GM12878 (cell line): ENCODE data around the gene PRKAG2. TPM values are rescaled to one million over a fixed set of nuclear protein-coding genes. Genes with fewer than 3 reads are reported as not detected.

Source experiments
- ATAC-seq: fragments of 200-7000 bp; cut with Tn5 transposase; 3 replicates; pipeline ENCODE4 v1.9.1; 2020; ENCODE audit warnings: mild to moderate bottlenecking, moderate library complexity
- BruUV-seq: library from RNA; stranded (reverse); fragments of 400-500 nt; replicated peaks from 2 replicates; lab custom pipeline; 2021; lab: Mats Ljungman, UMichigan
- CTCF ChIA-PET: fragments of 300-600 bp; sonication (Branson Sonifier 250); formaldehyde crosslinking; extraction: SDS; loops from one replicate; lab custom pipeline; 2021; ENCODE audit warnings: inconsistent platforms; lab: Yijun Ruan, JAX
- POLR2A ChIA-PET: fragments of 350-600 bp; formaldehyde crosslinking; extraction: SDS; loops from one replicate; lab custom pipeline; 2021; ENCODE audit warnings: inconsistent platforms; lab: Charles Lee
- RAD21 ChIA-PET: fragments of 300-600 bp; sonication (Branson Sonifier 250); formaldehyde crosslinking; loops from one replicate; lab custom pipeline; 2023; ENCODE audit warnings: antibody characterized with exemption; ENCODE audit not compliant: unreplicated experiment; lab: Charles Lee
- SMC1A ChIA-PET: fragments of 300-600 bp; sonication (Branson Sonifier 250); formaldehyde crosslinking; loops from one replicate; lab custom pipeline; 2023; ENCODE audit not compliant: unreplicated experiment, uncharacterized antibody; lab: Charles Lee
- DNase-seq: peaks from one replicate; pipeline ENCODE4 v3.0.0-alpha.2; 2011; ENCODE audit warnings: low read depth, low spot score
- FAIRE-seq: peaks from 3 replicates; lab custom pipeline; 2011; peaks lifted over from hg19 to GRCh38; lab: Jason Lieb, UNC
- H2AFZ ChIP-seq: 2 replicates; pipeline ENCODE4 v1.6.0; 2011; ENCODE audit warnings: low read depth, low read length, control low read depth; ENCODE audit not compliant: control insufficient read depth
- H3K27ac ChIP-seq: 2 replicates; pipeline ENCODE4 v1.5.1; 2011; ENCODE audit warnings: control low read depth; ENCODE audit not compliant: control insufficient read depth, insufficient read depth
- H3K27me3 ChIP-seq, 2 experiments: replicated peaks in 1 of 2; 2 replicates each; pipeline versions ENCODE4 v1.6.0 to v1.6.1; 2011; ENCODE audit warnings: low read length in 1 of 2; ENCODE audit not compliant: control insufficient read depth in 2 of 2, insufficient read depth in 2 of 2
- H3K36me3 ChIP-seq, 2 experiments: 2 replicates each; pipeline ENCODE4 v1.5.1; 2011; ENCODE audit warnings: low read length in 1 of 2; ENCODE audit not compliant: control insufficient read depth in 2 of 2, insufficient read depth in 2 of 2
- H3K4me1 ChIP-seq: 2 replicates; pipeline ENCODE4 v1.6.1; 2011; ENCODE audit warnings: mild to moderate bottlenecking, low read length, moderate library complexity, mixed read lengths; ENCODE audit not compliant: control insufficient read depth, insufficient read depth
- H3K4me2 ChIP-seq: 2 replicates; pipeline ENCODE4 v1.6.0; 2011; ENCODE audit warnings: control low read depth; ENCODE audit not compliant: control insufficient read depth, insufficient read depth
- H3K4me3 ChIP-seq: fragments of 200-600 bp; sonication (generic); 2 replicates; pipeline ENCODE4 v1.5.1; 2016
- H3K79me2 ChIP-seq: 2 replicates; pipeline ENCODE4 v1.6.0; 2011; ENCODE audit warnings: low read length; ENCODE audit not compliant: control insufficient read depth, insufficient read depth
- H3K9ac ChIP-seq: 2 replicates; pipeline ENCODE4 v1.8.0; 2011; ENCODE audit warnings: low read length, control low read depth, mixed read lengths; ENCODE audit not compliant: control insufficient read depth, insufficient read depth
- H3K9me3 ChIP-seq: replicated peaks from 3 replicates; pipeline ENCODE4 v1.5.1; 2011; ENCODE audit warnings: mild to moderate bottlenecking, low read length; ENCODE audit not compliant: control insufficient read depth, insufficient read depth
- H4K20me1 ChIP-seq: 2 replicates; pipeline ENCODE4 v1.6.0; 2011; ENCODE audit not compliant: control insufficient read depth, insufficient read depth
- ATF2 ChIP-seq: IDR thresholded peaks from 2 replicates; pipeline ENCODE4 v1.6.1; 2012; ENCODE audit warnings: low read length, inconsistent platforms
- BHLHE40 ChIP-seq, 2 experiments: fragments of 450-650 bp in 1 of 2; IDR thresholded peaks; 2 replicates each; pipeline ENCODE4 v1.6.1; 2011 to 2017; ENCODE audit warnings: low read depth in 2 of 2, borderline replicate concordance in 1 of 2, improper control_type of control experiment in 1 of 2, low read length in 1 of 2, mild to moderate bottlenecking in 1 of 2
- BRCA1 ChIP-seq: IDR thresholded peaks from 2 replicates; pipeline ENCODE4 v1.6.1; 2011; ENCODE audit warnings: low read depth, low read length, improper control_type of control experiment
- CEBPB ChIP-seq, 2 experiments: fragments of 150-350 bp in 1 of 2; IDR thresholded peaks; 2 replicates each; pipeline ENCODE4 v1.6.1; 2012 to 2014; ENCODE audit warnings: low read depth in 2 of 2, low read length in 2 of 2, borderline replicate concordance in 1 of 2, inconsistent platforms in 1 of 2
- CHD2 ChIP-seq: IDR thresholded peaks from 2 replicates; pipeline ENCODE4 v1.6.1; 2011; ENCODE audit warnings: low read depth, low read length, improper control_type of control experiment, borderline replicate concordance
- CHD4 ChIP-seq: fragments of 200-600 bp; sonication (generic); IDR thresholded peaks from 2 replicates; pipeline ENCODE4 v1.6.1; 2016; ENCODE audit warnings: mild to moderate bottlenecking
- HDAC6 ChIP-seq: fragments of 200-600 bp; sonication (generic); IDR thresholded peaks from one replicate; pipeline ENCODE4 v1.8.0; 2017; ENCODE audit warnings: antibody characterized with exemption; ENCODE audit not compliant: unreplicated experiment
- JUNB ChIP-seq: IDR thresholded peaks from 2 replicates; pipeline ENCODE4 v1.6.1; 2016; ENCODE audit warnings: antibody characterized with exemption, mild to moderate bottlenecking
- MAX ChIP-seq: IDR thresholded peaks from 2 replicates; pipeline ENCODE4 v1.6.1; 2012; ENCODE audit warnings: low read depth, low read length, improper control_type of control experiment
- MTA3 ChIP-seq: IDR thresholded peaks from 2 replicates; pipeline ENCODE4 v1.6.1; 2012; ENCODE audit warnings: low read length, inconsistent platforms, borderline replicate concordance
- NR2F1 ChIP-seq: fragments of 450-650 bp; conservative IDR thresholded peaks from 2 replicates; pipeline ENCODE4 v1.6.1; 2017; ENCODE audit warnings: mild to moderate bottlenecking
- RELB ChIP-seq: fragments of 450-650 bp; IDR thresholded peaks from 2 replicates; pipeline ENCODE4 v1.6.1; 2017; ENCODE audit warnings: low read depth, mild to moderate bottlenecking, moderate library complexity
- SREBF2 ChIP-seq: IDR thresholded peaks from 2 replicates; pipeline ENCODE4 v1.6.1; 2012; ENCODE audit warnings: mild to moderate bottlenecking, low read length
- TARDBP ChIP-seq: IDR thresholded peaks from 2 replicates; pipeline ENCODE4 v1.6.1; 2016; ENCODE audit warnings: borderline replicate concordance
- YY1 ChIP-seq: IDR thresholded peaks from 2 replicates; pipeline ENCODE4 v1.6.1; 2011; ENCODE audit warnings: low read depth, mild to moderate bottlenecking, low read length
- ZBTB11 ChIP-seq: fragments of 450-650 bp; formaldehyde crosslinking; IDR thresholded peaks from 2 replicates; pipeline ENCODE4 v1.5.0; 2022; ENCODE audit warnings: mild to moderate bottlenecking, missing genetic modification characterization
- ZNF207 ChIP-seq: fragments of 450-650 bp; IDR thresholded peaks from 2 replicates; pipeline ENCODE4 v1.6.1; 2014; ENCODE audit warnings: antibody characterized with exemption, mild to moderate bottlenecking, borderline replicate concordance
- ZNF274 ChIP-seq: IDR thresholded peaks from one replicate; pipeline ENCODE4 v1.8.0; 2011; ENCODE audit not compliant: insufficient read length, insufficient read depth
- WGBS: methylation state at CpG from one replicate; pipeline ENCODE4 v1.1.6; 2016; ENCODE audit warnings: low lambda C conversion rate; ENCODE audit not compliant: insufficient replicate concordance, insufficient coverage; ENCODE audit errors: missing lambda C conversion rate; 5-methylcytosine and 5-hydroxymethylcytosine counted together
- in situ Hi-C: fragments of 300-500 bp; cut with MboI; formaldehyde crosslinking; loops from 9 replicates; pipeline ENCODE4 v1.14.3; 2018; ENCODE audit warnings: mixed read lengths
- intact Hi-C: fragments of 100-400 bp; cut with micrococcal nuclease; formaldehyde crosslinking; loops from one replicate; pipeline ENCODE4 v1.14.2; 2022; ENCODE audit not compliant: unreplicated experiment
- polyA plus RNA-seq, 11 experiments: library from polyadenylated mRNA; depleted of rRNA in 4 of 11; unstranded in 6 of 11; stranded (reverse) in 5 of 11; fragments of >200 nt; fragmentation: Nextera tagmentation in 4 of 11; fragmentation: Illumina TruSeq in 1 of 11; extraction: Ambion mirVana in 4 of 11; extraction: Trizol in 1 of 11; gene quantifications; 1 replicate in 1 of 11; 2 replicates in 10 of 11; pipeline versions ENCODE4 v1.2.1 to v1.2.3, GENCODE V29; 2011 to 2016; ENCODE audit warnings: inconsistent platforms in 2 of 11, missing spikeins in 2 of 11, low read depth in 1 of 11
- total RNA-seq, 4 experiments: library from RNA; depleted of rRNA in 3 of 4; stranded (reverse); fragments of >200 nt in 3 of 4; fragmentation: Illumina TruSeq in 1 of 4; extraction: Trizol in 1 of 4; gene quantifications; 2 replicates each; pipeline versions ENCODE4 v1.2.1 to v1.2.3, GENCODE V29; 2013 to 2021

Gene PRKAG2
- total and polyA plus RNA-seq, 10 of the 15 experiments (the other 5 are each of a cell fraction or from before 2014, with no cell fraction given) = 3.4 to 8.9 (median 6.8) TPM

- ATAC-seq (no peak), FAIRE-seq (no peak)
- in situ Hi-C loops (no loop called here), intact Hi-C loops (no loop called here)
- H3K4me3 ChIP-seq = no peak overlapping the region
- no peak overlapping the region for H3K9ac ChIP-seq
- H3K4me2 ChIP-seq = no peak overlapping the region
- ChIA-PET POLR2A (no interaction called here), SMC1A (interaction anchor here (0.7 kb wide), 1 partner anchor 169 kb away, joined by 3 read pairs; no protein-coding TSS in a partner anchor), RAD21 (interaction anchor here (0.6 kb wide), 1 partner anchor 1243 kb away, joined by 3 read pairs; no protein-coding TSS in a partner anchor), CTCF (no interaction called here)
- no peaks in the 10 kb centered on the region; a peak in 1 of 4 replicates for H3K27me3 ChIP-seq
- H2AFZ ChIP-seq = no peak overlapping the region
- H3K27ac ChIP-seq = no peak overlapping the region
- no peaks in the 10 kb centered on the region for H3K9me3 ChIP-seq
- no peaks in the 10 kb centered on the region; the same call in 1 of the 2 replicates for H3K4me1 ChIP-seq
- no TSS peak for BruUV-seq
- TF ChIP-seq MAX = no peak
- no peak for TF ChIP-seq BRCA1
- no peak for TF ChIP-seq CHD4
- TF ChIP-seq NR2F1 = no peak
- no peak for TF ChIP-seq BHLHE40 (IDR thresholded peaks at IDR 0.05; ENCODE audit: borderline replicate concordance in 1 of 2, low read depth in 2 of 2, low read length in 1 of 2)
- TF ChIP-seq TARDBP = no peak
- no peak for TF ChIP-seq ZBTB11 (CRISPR knock-in tag)
- no peak for TF ChIP-seq MTA3
- TF ChIP-seq YY1 = no peak
- no peak for TF ChIP-seq RELB
- no peak for TF ChIP-seq JUNB
- TF ChIP-seq CHD2 = no peak
- no peak for TF ChIP-seq HDAC6
- no peak for TF ChIP-seq ATF2
- no peak for TF ChIP-seq ZNF274
- TF ChIP-seq SREBF2 = no peak
- TF ChIP-seq CEBPB (IDR thresholded peaks at IDR 0.05; ENCODE audit: borderline replicate concordance in 1 of 2, low read depth in 2 of 2, low read length in 2 of 2) = no peak
- TF ChIP-seq ZNF207 = no peak
- TF ChIP-seq, all 136 proteins: peak for 0
- Histone ChIP-seq H4K20me1 (no peaks in the 10 kb centered on the region), H3K36me3 (no peaks in the 10 kb centered on the region), H3K79me2 (no peaks in the 10 kb centered on the region)
- DNase-seq = no peak
- 55% methylated on average over 23 of the region's 23 CpGs for WGBS
These were observed 150.0 kb downstream of the PRKAG2 start for GRCh38 chr7:151726652-151727578.
